Nephron progenitor cell (in vitro differentiated cells): ENCODE results near the gene GRP.

Source experiments
- DNase-seq: peaks from one replicate; pipeline ENCODE4 v3.0.0; 2021
- H3K27ac Mint-ChIP-seq: 2 replicates; pipeline ENCODE4 v1.8.0; 2021; ENCODE audit warnings: mild to moderate bottlenecking, moderate library complexity, mixed read lengths
- H3K27me3 Mint-ChIP-seq: 2 replicates; pipeline ENCODE4 v1.8.0; 2021; ENCODE audit warnings: mild to moderate bottlenecking, low read depth, mixed read lengths; ENCODE audit not compliant: poor library complexity
- H3K36me3 Mint-ChIP-seq: 2 replicates; pipeline ENCODE4 v1.8.0; 2021; ENCODE audit warnings: low read depth, mixed read lengths
- H3K4me1 Mint-ChIP-seq: 2 replicates; pipeline ENCODE4 v1.8.0; 2021; ENCODE audit warnings: mixed read lengths
- H3K4me3 Mint-ChIP-seq: 2 replicates; pipeline ENCODE4 v1.8.0; 2021; ENCODE audit warnings: mild to moderate bottlenecking, moderate library complexity, mixed read lengths
- H3K9me3 Mint-ChIP-seq: 2 replicates; pipeline ENCODE4 v1.8.0; 2021; ENCODE audit warnings: mild to moderate bottlenecking, moderate library complexity, mixed read lengths
- CTCF ChIP-seq: fragments of 200-600 bp; sonication (generic); IDR thresholded peaks from 2 replicates; pipeline ENCODE4 v1.5.0; 2021; ENCODE audit warnings: antibody characterized with exemption

GRP gene

GRCh38 chr18:59207506-59207905 lies 12.5 kb upstream of the GRP start:
- no peaks in the 10 kb centered on the region for H3K9me3 Mint-ChIP-seq
- H3K4me3 Mint-ChIP-seq: no peak overlapping the region
- H3K4me1 Mint-ChIP-seq: no peaks in the 10 kb centered on the region
- no peak for TF ChIP-seq CTCF
- no peaks in the 10 kb centered on the region for H3K36me3 Mint-ChIP-seq
- DNase-seq: no peak
- H3K27ac Mint-ChIP-seq: no peak overlapping the region
- H3K27me3 Mint-ChIP-seq: peaks cover 14% of the 10 kb centered on the region

- Mint-ChIP-seq H3K9me3 (no peaks in the 10 kb centered on the region), H3K36me3 (no peaks in the 10 kb centered on the region), H3K4me3 (no peak overlapping the region), H3K27ac (no peak overlapping the region), H3K27me3 (peaks cover 22% of the 10 kb centered on the region), H3K4me1 (no peaks in the 10 kb centered on the region)
- TF ChIP-seq CTCF: no peak
- DNase-seq: no peak
Observed at GRCh38 chr18:59208602-59209125, 11.3 kb upstream of the GRP start.

GRCh38 chr18:59210299-59210698 lies 9.7 kb upstream of the GRP start:
- Mint-ChIP-seq H3K4me3 (no peak overlapping the region), H3K9me3 (no peaks in the 10 kb centered on the region), H3K27me3 (peaks cover 38% of the 10 kb centered on the region), H3K27ac (no peak overlapping the region), H3K4me1 (no peaks in the 10 kb centered on the region), H3K36me3 (no peaks in the 10 kb centered on the region)
- TF ChIP-seq CTCF: no peak
- no peak for DNase-seq

- no peak overlapping the region for H3K27ac Mint-ChIP-seq
- no peak for DNase-seq
- H3K4me3 Mint-ChIP-seq: no peak overlapping the region
- no peak for TF ChIP-seq CTCF
- H3K27me3 Mint-ChIP-seq: peaks cover 51% of the 10 kb centered on the region
- H3K4me1 Mint-ChIP-seq: no peaks in the 10 kb centered on the region
- no peaks in the 10 kb centered on the region for H3K9me3 Mint-ChIP-seq
- H3K36me3 Mint-ChIP-seq: no peaks in the 10 kb centered on the region
Observed at GRCh38 chr18:59211629-59212028, 8.3 kb upstream of the GRP start.

- no peak for DNase-seq
- H3K4me3 Mint-ChIP-seq: no peak overlapping the region
- peaks cover 19% of the 10 kb centered on the region for H3K4me1 Mint-ChIP-seq
- peaks cover 97% of the 10 kb centered on the region for H3K27me3 Mint-ChIP-seq
- TF ChIP-seq CTCF: no peak
- no peak overlapping the region for H3K27ac Mint-ChIP-seq
- no peaks in the 10 kb centered on the region for H3K36me3 Mint-ChIP-seq
- H3K9me3 Mint-ChIP-seq: no peaks in the 10 kb centered on the region
Observed at GRCh38 chr18:59218018-59218417, 1.9 kb upstream of the GRP start.

- H3K36me3 Mint-ChIP-seq: no peaks in the 10 kb centered on the region
- TF ChIP-seq CTCF: no peak
- peaks cover 100% of the 10 kb centered on the region for H3K27me3 Mint-ChIP-seq
- peak; percentile 55 for DNase-seq
- no peaks in the 10 kb centered on the region for H3K9me3 Mint-ChIP-seq
- peaks cover 19% of the 10 kb centered on the region for H3K4me1 Mint-ChIP-seq
- H3K4me3 Mint-ChIP-seq: peak overlapping the region; percentile 81
- H3K27ac Mint-ChIP-seq: no peak overlapping the region
Observed at GRCh38 chr18:59220164-59220783, 316 bp downstream of the GRP start.
